Right lobe of liver (tissue), 4 donors: ENCODE measurements around the gene DENND4A.

Experiments
- POLR2A ChIP-seq: fragments of 450-650 bp; IDR thresholded peaks from one replicate; pipeline ENCODE4 v1.6.1; 2017; ENCODE audit warnings: antibody characterized with exemption, mild to moderate bottlenecking
- TF ChIP-seq, protein P1 (sequence below), 4 donors: fragments of 200-600 bp in 3 of 4; fragments of 450-650 bp in 1 of 4; IDR thresholded peaks; one replicate each; pipeline versions ENCODE4 v1.5.1 to v1.8.0; 2016 to 2022; ENCODE audit warnings: antibody characterized with exemption in 4 of 4, mild to moderate bottlenecking in 2 of 4
- donor health status: DM: no; HTN: no; CAD: no.
- donor health status: DM: no; HTN: no; CAD: no.
- donor health status: DM: no; HTN: yes; CAD: no.

DNA sequence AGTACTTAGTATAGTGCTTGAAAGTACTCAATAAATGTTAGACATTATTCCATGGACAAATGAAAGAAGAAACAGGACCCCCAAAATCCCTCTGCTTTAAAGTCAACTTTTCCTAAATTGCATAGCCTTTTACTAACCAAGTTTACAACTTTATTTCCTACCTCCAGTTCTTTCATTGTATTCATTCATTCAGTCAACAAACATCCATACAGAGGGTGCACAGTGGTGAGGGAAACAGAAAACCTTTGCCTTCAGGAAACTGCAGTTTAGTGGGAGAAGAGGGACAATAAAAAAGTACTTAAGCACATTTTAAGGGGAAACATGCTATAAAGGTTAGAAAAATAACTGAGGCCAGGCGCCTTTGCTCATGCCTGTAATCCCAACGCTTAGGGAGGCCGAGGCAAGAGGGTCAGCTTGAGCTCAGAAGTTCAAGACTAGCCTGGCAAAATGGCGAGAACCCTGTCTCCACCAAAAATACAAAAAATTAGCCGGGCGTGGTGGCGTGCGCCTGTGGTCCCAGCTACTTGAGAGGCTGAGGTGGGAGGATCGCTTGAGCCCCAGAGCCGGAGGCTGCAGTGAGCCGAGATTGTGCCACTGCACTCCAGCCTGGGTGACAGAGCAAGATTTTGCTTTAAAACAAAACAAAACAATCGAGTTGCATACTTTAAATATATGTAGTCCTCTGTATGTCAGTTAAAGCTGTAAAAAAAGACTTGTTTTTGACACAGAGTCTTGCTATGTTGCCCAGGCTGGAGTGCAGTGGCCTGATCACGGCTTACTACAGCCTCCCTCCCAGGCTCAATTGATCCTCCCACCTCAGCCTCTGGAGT lies 1.1 kb upstream of the DENND4A start:
- TF ChIP-seq, protein P1, sequence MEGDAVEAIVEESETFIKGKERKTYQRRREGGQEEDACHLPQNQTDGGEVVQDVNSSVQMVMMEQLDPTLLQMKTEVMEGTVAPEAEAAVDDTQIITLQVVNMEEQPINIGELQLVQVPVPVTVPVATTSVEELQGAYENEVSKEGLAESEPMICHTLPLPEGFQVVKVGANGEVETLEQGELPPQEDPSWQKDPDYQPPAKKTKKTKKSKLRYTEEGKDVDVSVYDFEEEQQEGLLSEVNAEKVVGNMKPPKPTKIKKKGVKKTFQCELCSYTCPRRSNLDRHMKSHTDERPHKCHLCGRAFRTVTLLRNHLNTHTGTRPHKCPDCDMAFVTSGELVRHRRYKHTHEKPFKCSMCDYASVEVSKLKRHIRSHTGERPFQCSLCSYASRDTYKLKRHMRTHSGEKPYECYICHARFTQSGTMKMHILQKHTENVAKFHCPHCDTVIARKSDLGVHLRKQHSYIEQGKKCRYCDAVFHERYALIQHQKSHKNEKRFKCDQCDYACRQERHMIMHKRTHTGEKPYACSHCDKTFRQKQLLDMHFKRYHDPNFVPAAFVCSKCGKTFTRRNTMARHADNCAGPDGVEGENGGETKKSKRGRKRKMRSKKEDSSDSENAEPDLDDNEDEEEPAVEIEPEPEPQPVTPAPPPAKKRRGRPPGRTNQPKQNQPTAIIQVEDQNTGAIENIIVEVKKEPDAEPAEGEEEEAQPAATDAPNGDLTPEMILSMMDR (IDR thresholded peaks at IDR 0.05) = no peak
- TF ChIP-seq POLR2A = no peak
